PC-9 (cell line): Measurements from ENCODE around the gene PIK3CB. TPM values are rescaled to one million over a fixed set of nuclear protein-coding genes. Genes with fewer than 3 reads are reported as not detected.

ENCODE experiments used
- BruUV-seq: library from RNA; stranded (reverse); fragments of 400-500 nt; replicated peaks from 2 replicates; lab custom pipeline; 2021; lab: Mats Ljungman, UMichigan
- CTCF ChIA-PET: fragments of 300-600 bp; sonication (Branson Sonifier 250); formaldehyde crosslinking; loops from one replicate; lab custom pipeline; 2022; ENCODE audit warnings: antibody characterized with exemption; lab: Charles Lee
- POLR2A ChIA-PET: fragments of 300-600 bp; sonication (Branson Sonifier 250); formaldehyde crosslinking; loops from one replicate; lab custom pipeline; 2022; ENCODE audit warnings: antibody characterized with exemption; ENCODE audit not compliant: unreplicated experiment; lab: Charles Lee
- DNase-seq, 2 experiments: peaks; one replicate each; pipeline versions ENCODE4 v3.0.0 to v3.0.0-alpha.2; 2015 to 2022; ENCODE audit warnings: mixed read lengths in 1 of 2
- H2AFZ ChIP-seq: fragments of 200-600 bp; sonication (generic); 2 replicates; pipeline ENCODE4 v1.8.1; 2017; ENCODE audit warnings: antibody characterized with exemption
- H3F3A ChIP-seq: fragments of 200-600 bp; sonication (generic); 2 replicates; pipeline ENCODE4 v1.8.1; 2017; ENCODE audit warnings: antibody characterized with exemption, mild to moderate bottlenecking, low read depth; ENCODE audit not compliant: insufficient read depth
- H3K27ac ChIP-seq: fragments of 200-600 bp; sonication (generic); 2 replicates; pipeline ENCODE4 v1.6.1; 2016; ENCODE audit warnings: mixed run types
- H3K27me3 ChIP-seq: fragments of 200-600 bp; sonication (generic); 2 replicates; pipeline ENCODE4 v1.6.1; 2016; ENCODE audit warnings: low read depth, mixed run types; ENCODE audit not compliant: insufficient read depth
- H3K36me3 ChIP-seq: fragments of 200-600 bp; sonication (generic); 2 replicates; pipeline ENCODE4 v1.6.1; 2016; ENCODE audit warnings: low read depth, mixed run types
- H3K4me1 ChIP-seq: fragments of 200-600 bp; sonication (generic); replicated peaks from 2 replicates; pipeline ENCODE4 v1.6.1; 2016; ENCODE audit warnings: mixed run types; ENCODE audit not compliant: insufficient read depth
- H3K4me2 ChIP-seq: fragments of 200-600 bp; sonication (generic); 2 replicates; pipeline ENCODE4 v1.6.1; 2017; ENCODE audit warnings: mixed run types
- H3K4me3 ChIP-seq: fragments of 200-600 bp; sonication (generic); 2 replicates; pipeline ENCODE4 v1.6.1; 2016; ENCODE audit warnings: mixed run types
- H3K79me2 ChIP-seq: fragments of 200-600 bp; sonication (generic); 2 replicates; pipeline ENCODE4 v1.6.1; 2017; ENCODE audit warnings: low read depth, mixed run types
- H3K9me2 ChIP-seq: fragments of 200-600 bp; sonication (generic); 2 replicates; pipeline ENCODE4 v1.8.1; 2017; ENCODE audit warnings: mild to moderate bottlenecking; ENCODE audit not compliant: insufficient read depth
- H3K9me3 ChIP-seq: fragments of 200-600 bp; sonication (generic); 2 replicates; pipeline ENCODE4 v1.8.1; 2016; ENCODE audit warnings: low read depth; ENCODE audit not compliant: insufficient read depth
- H4K20me1 ChIP-seq: fragments of 200-600 bp; sonication (generic); 2 replicates; pipeline ENCODE4 v1.8.1; 2017; ENCODE audit not compliant: insufficient read depth
- EZH2 ChIP-seq: fragments of 200-600 bp; sonication (generic); IDR thresholded peaks from 2 replicates; pipeline ENCODE4 v1.8.0; 2017; ENCODE audit warnings: antibody characterized with exemption, low read depth
- intact Hi-C: fragments of 100-400 bp; cut with micrococcal nuclease; formaldehyde crosslinking; loops from one replicate; pipeline ENCODE4 v1.10.0; 2022; ENCODE audit not compliant: unreplicated experiment
- total RNA-seq: library from RNA; stranded (reverse); gene quantifications from 2 replicates; pipeline ENCODE4 v1.2.3, GENCODE V29; 2021
- TF ChIP-seq, protein P1 (sequence below): fragments of 200-600 bp; sonication (generic); conservative IDR thresholded peaks from 2 replicates; pipeline ENCODE4 v1.6.1; 2017; ENCODE audit warnings: mixed run types, antibody characterized with exemption, mild to moderate bottlenecking, moderate library complexity

Gene PIK3CB
- total RNA-seq, 1 experiment from 2014 or later = 47.8 TPM

DNA sequence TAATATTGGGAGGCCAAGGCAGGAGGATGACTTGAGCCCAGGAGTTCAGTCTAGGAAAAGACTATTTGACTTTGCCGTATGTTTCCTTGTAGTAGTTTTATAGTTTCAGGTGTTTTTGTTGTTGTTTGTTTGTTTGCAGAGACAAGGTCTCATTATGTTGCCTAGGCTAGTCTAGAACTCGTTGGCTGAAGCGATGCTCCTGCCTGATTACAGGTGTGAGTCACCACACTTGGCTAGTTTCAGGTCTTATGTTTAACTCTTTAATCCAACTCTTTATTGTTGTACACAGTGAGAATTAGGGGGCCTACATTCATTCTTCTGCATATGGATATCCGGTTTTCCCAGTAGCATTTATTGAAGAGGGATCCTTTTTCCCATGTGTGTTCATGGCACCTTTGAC is 194.2 kb downstream of the PIK3CB start:
- POLR2A ChIA-PET = no interaction called here
- intact Hi-C loops = no loop called here

DNA sequence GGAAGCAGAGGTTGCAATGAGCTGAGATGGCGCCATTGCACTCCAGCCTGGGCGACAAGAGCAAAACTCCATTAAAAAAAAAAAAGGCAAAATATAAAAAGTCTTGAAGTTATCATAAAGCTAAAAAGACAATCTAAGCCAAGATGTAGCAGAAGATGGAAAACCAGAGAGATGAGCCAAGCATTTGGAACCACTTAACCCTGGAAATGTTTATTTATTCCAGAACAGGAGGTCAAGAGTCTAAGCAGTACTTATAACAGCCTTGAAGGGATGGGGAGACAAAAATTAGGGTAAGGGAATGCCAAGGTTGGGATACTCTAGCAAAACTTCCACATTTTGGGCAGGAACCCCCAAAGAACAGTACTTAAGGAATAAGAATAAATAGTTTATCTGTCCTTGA is 196.1 kb downstream of the PIK3CB start:
- Histone ChIP-seq H3K27me3 (no peaks in the 10 kb centered on the region), H2AFZ (no peak overlapping the region), H3K27ac (no peak overlapping the region), H3K36me3 (no peaks in the 10 kb centered on the region), H3K4me3 (no peak overlapping the region), H3K4me2 (no peak overlapping the region), H3K79me2 (no peaks in the 10 kb centered on the region), H3F3A (peaks cover 4% of the 10 kb centered on the region; the same call in 1 of the 2 replicates), H3K9me2 (no peaks in the 10 kb centered on the region), H3K9me3 (peaks cover 26% of the 10 kb centered on the region), H3K4me1 (no peaks in the 10 kb centered on the region), H4K20me1 (no peaks in the 10 kb centered on the region)
- CTCF ChIA-PET = no interaction called here
- no peak for DNase-seq
- TF ChIP-seq, protein P1, sequence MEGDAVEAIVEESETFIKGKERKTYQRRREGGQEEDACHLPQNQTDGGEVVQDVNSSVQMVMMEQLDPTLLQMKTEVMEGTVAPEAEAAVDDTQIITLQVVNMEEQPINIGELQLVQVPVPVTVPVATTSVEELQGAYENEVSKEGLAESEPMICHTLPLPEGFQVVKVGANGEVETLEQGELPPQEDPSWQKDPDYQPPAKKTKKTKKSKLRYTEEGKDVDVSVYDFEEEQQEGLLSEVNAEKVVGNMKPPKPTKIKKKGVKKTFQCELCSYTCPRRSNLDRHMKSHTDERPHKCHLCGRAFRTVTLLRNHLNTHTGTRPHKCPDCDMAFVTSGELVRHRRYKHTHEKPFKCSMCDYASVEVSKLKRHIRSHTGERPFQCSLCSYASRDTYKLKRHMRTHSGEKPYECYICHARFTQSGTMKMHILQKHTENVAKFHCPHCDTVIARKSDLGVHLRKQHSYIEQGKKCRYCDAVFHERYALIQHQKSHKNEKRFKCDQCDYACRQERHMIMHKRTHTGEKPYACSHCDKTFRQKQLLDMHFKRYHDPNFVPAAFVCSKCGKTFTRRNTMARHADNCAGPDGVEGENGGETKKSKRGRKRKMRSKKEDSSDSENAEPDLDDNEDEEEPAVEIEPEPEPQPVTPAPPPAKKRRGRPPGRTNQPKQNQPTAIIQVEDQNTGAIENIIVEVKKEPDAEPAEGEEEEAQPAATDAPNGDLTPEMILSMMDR = no peak
- TF ChIP-seq EZH2 = no peak
- POLR2A ChIA-PET = no interaction called here
- BruUV-seq = no TSS peak
- intact Hi-C loops = no loop called here

More for the DNA sequence above, 194.2 kb downstream of the PIK3CB start:
- Histone ChIP-seq H3K4me1 (no peaks in the 10 kb centered on the region), H3K4me2 (no peak overlapping the region), H3K9me2 (no peaks in the 10 kb centered on the region), H3K4me3 (no peak overlapping the region), H4K20me1 (no peaks in the 10 kb centered on the region), H3K27me3 (no peaks in the 10 kb centered on the region), H3K79me2 (no peaks in the 10 kb centered on the region), H3K27ac (no peak overlapping the region), H3F3A (peaks cover 4% of the 10 kb centered on the region; the same call in 1 of the 2 replicates), H3K36me3 (no peaks in the 10 kb centered on the region), H3K9me3 (peaks cover 30% of the 10 kb centered on the region), H2AFZ (no peak overlapping the region)
- CTCF ChIA-PET = no interaction called here
- DNase-seq = no peak
- BruUV-seq = no TSS peak
- no peak for TF ChIP-seq EZH2
- TF ChIP-seq, protein P1 = no peak

DNA sequence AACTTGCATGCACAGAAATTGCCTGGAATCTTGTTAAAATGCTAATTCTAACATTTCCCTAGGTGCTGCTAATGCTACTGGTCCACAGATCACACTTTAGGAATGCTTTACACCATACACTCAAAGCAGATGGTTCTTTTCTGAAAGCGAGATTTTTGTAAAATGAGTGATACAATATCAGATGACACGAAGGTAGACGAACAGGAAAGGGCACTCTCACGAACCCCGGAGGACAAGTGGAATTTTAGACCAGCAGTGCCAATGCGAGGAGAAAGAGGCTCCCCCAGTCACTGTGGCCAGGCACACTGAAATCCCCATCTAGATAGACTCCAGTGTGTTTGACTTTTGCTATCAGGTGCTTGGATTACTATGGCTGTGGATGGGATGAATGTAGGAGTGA is 205.2 kb downstream of the PIK3CB start:
- Histone ChIP-seq H3K4me3 (no peak overlapping the region), H3K79me2 (no peaks in the 10 kb centered on the region), H3K4me1 (no peaks in the 10 kb centered on the region), H2AFZ (no peak overlapping the region), H4K20me1 (no peaks in the 10 kb centered on the region), H3K27ac (no peak overlapping the region), H3K9me2 (no peaks in the 10 kb centered on the region), H3F3A (peaks cover 5% of the 10 kb centered on the region; the same call in 1 of the 2 replicates), H3K36me3 (no peaks in the 10 kb centered on the region), H3K9me3 (no peaks in the 10 kb centered on the region), H3K27me3 (no peaks in the 10 kb centered on the region), H3K4me2 (no peak overlapping the region)
- ChIA-PET POLR2A (no interaction called here), CTCF (no interaction called here)
- intact Hi-C loops = loop anchor here (1.0 kb wide), 1 partner anchor 35 kb away; the partner anchor contains the start of gene CEP70
- DNase-seq = peak in 1 of 2 experiments; percentile 53
- TF ChIP-seq EZH2 = no peak
- TF ChIP-seq, protein P1 = no peak
- BruUV-seq = no TSS peak
